ENCODE data around the gene MT1X.

MT1X gene

GRCh38 chr16:56710181-56710737 is 28.0 kb downstream of the MT1X start:
- no peaks in the 10 kb centered on the region for H3K9me3 ChIP-seq (ENCODE audit: control insufficient read depth, insufficient read depth, low read depth, low read length)
- TF ChIP-seq SCRT2 (tag by site-specific recombination; IDR thresholded peaks at IDR 0.05): no peak
- TF ChIP-seq ZNF677 (tag by site-specific recombination; IDR thresholded peaks at IDR 0.05): no peak
- TF ChIP-seq ZBTB17 (tag by site-specific recombination; IDR thresholded peaks at IDR 0.05): no peak
- no peak for TF ChIP-seq ZNF202 (tag by site-specific recombination; IDR thresholded peaks at IDR 0.05; ENCODE audit: borderline replicate concordance)
- TF ChIP-seq ZNF610 (tag by site-specific recombination; IDR thresholded peaks at IDR 0.05; ENCODE audit: borderline replicate concordance): no peak
- no peak for TF ChIP-seq ZNF626 (tag by site-specific recombination; IDR thresholded peaks at IDR 0.05)
- no peak for TF ChIP-seq ZNF530 (tag by site-specific recombination; IDR thresholded peaks at IDR 0.05; ENCODE audit: low read depth)
- no peak for TF ChIP-seq ZIC2 (tag by site-specific recombination; IDR thresholded peaks at IDR 0.05)
- no peak for TF ChIP-seq ZNF623 (tag by site-specific recombination; IDR thresholded peaks at IDR 0.05)
- TF ChIP-seq SETDB1 (IDR thresholded peaks at IDR 0.05; ENCODE audit: insufficient read length, low read length): no peak
- TF ChIP-seq, protein P1, sequence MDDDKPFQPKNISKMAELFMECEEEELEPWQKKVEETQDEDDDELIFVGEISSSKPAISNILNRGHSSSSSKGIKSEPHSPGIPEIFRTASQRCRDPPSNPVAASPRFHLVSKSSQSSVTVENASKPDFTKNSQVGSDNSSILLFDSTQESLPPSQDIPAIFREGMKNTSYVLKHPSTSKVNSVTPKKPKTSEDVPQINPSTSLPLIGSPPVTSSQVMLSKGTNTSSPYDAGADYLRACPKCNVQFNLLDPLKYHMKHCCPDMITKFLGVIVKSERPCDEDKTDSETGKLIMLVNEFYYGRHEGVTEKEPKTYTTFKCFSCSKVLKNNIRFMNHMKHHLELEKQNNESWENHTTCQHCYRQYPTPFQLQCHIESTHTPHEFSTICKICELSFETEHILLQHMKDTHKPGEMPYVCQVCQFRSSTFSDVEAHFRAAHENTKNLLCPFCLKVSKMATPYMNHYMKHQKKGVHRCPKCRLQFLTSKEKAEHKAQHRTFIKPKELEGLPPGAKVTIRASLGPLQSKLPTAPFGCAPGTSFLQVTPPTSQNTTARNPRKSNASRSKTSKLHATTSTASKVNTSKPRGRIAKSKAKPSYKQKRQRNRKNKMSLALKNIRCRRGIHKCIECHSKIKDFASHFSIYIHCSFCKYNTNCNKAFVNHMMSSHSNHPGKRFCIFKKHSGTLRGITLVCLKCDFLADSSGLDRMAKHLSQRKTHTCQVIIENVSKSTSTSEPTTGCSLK (tag by site-specific recombination; IDR thresholded peaks at IDR 0.05): no peak
- TF ChIP-seq ZNF600 (tag by site-specific recombination; IDR thresholded peaks at IDR 0.05): no peak
- no peaks in the 10 kb centered on the region for H3K4me1 ChIP-seq (ENCODE audit: control insufficient read depth, insufficient read depth, low read length)
- POLR2A ChIA-PET: no interaction called here
- no peak overlapping the region for H3K4me3 ChIP-seq (ENCODE audit: low read depth, low read length)
- H3K27ac ChIP-seq (ENCODE audit: extremely low read depth, low read depth, low read length): no peak overlapping the region
- H3K36me3 ChIP-seq (ENCODE audit: control insufficient read depth in 2 of 2, insufficient read depth in 1 of 2, low read length in 2 of 2): no peaks in the 10 kb centered on the region
- CTCF ChIA-PET: interaction anchor here (0.6 to 1.4 kb wide), 2 partner anchors 9 kb away, joined by 3 to 6 read pairs; no protein-coding TSS in a partner anchor

DNA sequence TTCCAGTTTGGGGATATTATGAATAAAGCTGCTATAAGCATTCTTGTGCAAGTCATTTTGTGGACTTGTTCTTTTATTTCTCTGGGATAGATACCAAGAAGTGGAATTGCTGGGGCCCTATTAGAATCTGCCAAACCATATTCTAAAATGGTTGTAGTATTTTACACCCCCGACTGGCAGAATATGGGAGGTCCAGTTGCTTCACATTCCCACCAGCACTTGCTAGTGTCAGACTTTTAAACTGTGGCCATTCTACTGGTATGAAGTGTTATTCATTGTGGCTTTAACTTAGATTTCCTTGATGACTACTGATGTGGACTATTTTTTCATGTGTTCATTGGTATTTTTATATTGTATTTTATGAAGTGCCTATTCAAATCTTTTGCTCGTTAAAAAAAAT is 29.6 kb downstream of the MT1X start:
- no peaks in the 10 kb centered on the region for H3K36me3 ChIP-seq (ENCODE audit: control insufficient read depth in 2 of 2, insufficient read depth in 1 of 2, low read length in 2 of 2)
- TF ChIP-seq, protein P2, sequence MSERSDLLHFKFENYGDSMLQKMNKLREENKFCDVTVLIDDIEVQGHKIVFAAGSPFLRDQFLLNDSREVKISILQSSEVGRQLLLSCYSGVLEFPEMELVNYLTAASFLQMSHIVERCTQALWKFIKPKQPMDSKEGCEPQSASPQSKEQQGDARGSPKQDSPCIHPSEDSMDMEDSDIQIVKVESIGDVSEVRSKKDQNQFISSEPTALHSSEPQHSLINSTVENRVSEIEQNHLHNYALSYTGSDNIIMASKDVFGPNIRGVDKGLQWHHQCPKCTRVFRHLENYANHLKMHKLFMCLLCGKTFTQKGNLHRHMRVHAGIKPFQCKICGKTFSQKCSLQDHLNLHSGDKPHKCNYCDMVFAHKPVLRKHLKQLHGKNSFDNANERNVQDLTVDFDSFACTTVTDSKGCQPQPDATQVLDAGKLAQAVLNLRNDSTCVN (tag by site-specific recombination; optimal IDR thresholded peaks at IDR 0.05): no peak
- TF ChIP-seq ZNF530 (tag by site-specific recombination; IDR thresholded peaks at IDR 0.05; ENCODE audit: low read depth): no peak
- TF ChIP-seq ZNF830 (tag by site-specific recombination; IDR thresholded peaks at IDR 0.05; ENCODE audit: low read depth): no peak
- no peak for TF ChIP-seq ZNF157 (tag by site-specific recombination; IDR thresholded peaks at IDR 0.05)
- no peak for TF ChIP-seq ZNF146 (tag by site-specific recombination; IDR thresholded peaks at IDR 0.05)
- no peak for TF ChIP-seq ZNF2 (tag by site-specific recombination; IDR thresholded peaks at IDR 0.05)
- no peak for TF ChIP-seq ZNF558 (tag by site-specific recombination; IDR thresholded peaks at IDR 0.05)
- no peak for TF ChIP-seq ZNF76 (tag by site-specific recombination; IDR thresholded peaks at IDR 0.05; ENCODE audit: borderline replicate concordance, low read depth)
- TF ChIP-seq KLF1 (tag by site-specific recombination; IDR thresholded peaks at IDR 0.05): no peak
- TF ChIP-seq ZBTB48 (tag by site-specific recombination; IDR thresholded peaks at IDR 0.05): no peak
- TF ChIP-seq ZNF433 (tag by site-specific recombination; IDR thresholded peaks at IDR 0.05; ENCODE audit: low read depth): no peak
- TF ChIP-seq TRIM28 (IDR thresholded peaks at IDR 0.05; ENCODE audit: borderline replicate concordance, low read length): no peak
- no peak for TF ChIP-seq ZNF274 (IDR thresholded peaks at IDR 0.05; ENCODE audit: low read length)
- no peak for TF ChIP-seq ZNF274 (tag by site-specific recombination; IDR thresholded peaks at IDR 0.05; ENCODE audit: borderline replicate concordance)
- no peak overlapping the region for H3K27ac ChIP-seq (ENCODE audit: extremely low read depth, low read depth, low read length)
- H3K4me1 ChIP-seq (ENCODE audit: control insufficient read depth, insufficient read depth, low read length): no peaks in the 10 kb centered on the region
- POLR2A ChIA-PET: no interaction called here
- no peaks in the 10 kb centered on the region for H3K9me3 ChIP-seq (ENCODE audit: control insufficient read depth, insufficient read depth, low read depth, low read length)
- no peak overlapping the region for H3K4me3 ChIP-seq (ENCODE audit: low read depth, low read length)
- CTCF ChIA-PET: interaction anchor here (0.6 to 0.7 kb wide), 2 partner anchors 38 to 188 kb away, joined by 3 to 5 read pairs; no protein-coding TSS in a partner anchor
